WI38 (cell line): ENCODE results near the gene SETX.

Experiments used
- H3K4me3 ChIP-seq: 2 replicates; pipeline ENCODE4 v1.5.1; 2011; ENCODE audit warnings: low read depth, mild to moderate bottlenecking, control low read depth, low read length
- CTCF ChIP-seq: IDR thresholded peaks from 2 replicates; pipeline ENCODE4 v1.5.1; 2012; ENCODE audit warnings: low read depth, mild to moderate bottlenecking, control low read depth, low read length

SETX gene

GRCh38 chr9:132239518-132239917, 115.3 kb downstream of the SETX start:
- no peak overlapping the region for H3K4me3 ChIP-seq
- TF ChIP-seq CTCF, result no peak

- no peak overlapping the region for H3K4me3 ChIP-seq
- TF ChIP-seq CTCF, result no peak
Measured at GRCh38 chr9:132238992-132239391, 115.8 kb downstream of the SETX start.

- TF ChIP-seq CTCF, result no peak
- no peak overlapping the region for H3K4me3 ChIP-seq
Measured at GRCh38 chr9:132238026-132238972, 116.5 kb downstream of the SETX start.

- TF ChIP-seq CTCF, result no peak
- H3K4me3 ChIP-seq, result no peak overlapping the region
Measured at GRCh38 chr9:132237481-132237880, 117.3 kb downstream of the SETX start.

GRCh38 chr9:132236662-132237311, 118.0 kb downstream of the SETX start:
- no peak; the same call in 1 of the 2 replicates for TF ChIP-seq CTCF
- H3K4me3 ChIP-seq, result no peak overlapping the region

- peak; percentile 88 for TF ChIP-seq CTCF
- H3K4me3 ChIP-seq, result no peak overlapping the region
Measured at GRCh38 chr9:132235894-132236661, 118.7 kb downstream of the SETX start.
